Body of pancreas (tissue), 4 donors: ENCODE data around the gene PTGR2. TPM values are rescaled to one million over a fixed set of nuclear protein-coding genes. Genes with fewer than 3 reads are reported as not detected.

Experiments
- ATAC-seq: fragments of 150-250 bp; one replicate; pipeline ENCODE4 v1.9.1; 2016
- DNase-seq, 4 donors: peaks; one replicate each; pipeline ENCODE4 v3.0.0-alpha.2; 2019
- H3K27ac ChIP-seq, 4 donors: fragments of 200-600 bp; sonication (generic); 1 replicate in 3 of 4; 2 replicates in 1 of 4; pipeline versions ENCODE4 v1.5.1 to v1.6.1; 2016 to 2019; ENCODE audit warnings: mild to moderate bottlenecking in 1 of 4, mixed read lengths in 1 of 4, moderate library complexity in 1 of 4
- H3K27me3 ChIP-seq, 2 donors: fragments of 200-600 bp; sonication (generic); one replicate each; pipeline ENCODE4 v1.6.0; 2016; ENCODE audit warnings: mild to moderate bottlenecking in 1 of 2
- H3K36me3 ChIP-seq, 2 donors: fragments of 200-600 bp; sonication (generic); replicated peaks in 1 of 2; 2 replicates each; pipeline ENCODE4 v1.5.1; 2016; ENCODE audit warnings: low read depth in 2 of 2; ENCODE audit not compliant: insufficient read depth in 1 of 2
- H3K4me1 ChIP-seq: fragments of 200-600 bp; sonication (generic); one replicate; pipeline ENCODE4 v1.6.0; 2016
- H3K4me3 ChIP-seq, 2 donors: fragments of 200-600 bp; sonication (generic); 1 replicate in 1 of 2; 2 replicates in 1 of 2; pipeline ENCODE4 v1.5.1; 2016 to 2019
- H3K9me3 ChIP-seq, 3 donors: fragments of 200-600 bp; sonication (generic); 1 replicate in 2 of 3; 2 replicates in 1 of 3; pipeline ENCODE4 v1.5.1; 2016
- POLR2A ChIP-seq, 3 donors: fragments of 450-650 bp; IDR thresholded peaks; one replicate each; pipeline ENCODE4 v1.6.1; 2016; ENCODE audit warnings: antibody characterized with exemption in 3 of 3, mild to moderate bottlenecking in 2 of 3
- WGBS, 2 donors: methylation state at CpG; one replicate each; pipeline ENCODE4 v1.1.5; 2017; 5-methylcytosine and 5-hydroxymethylcytosine counted together
- intact Hi-C: fragments of 100-400 bp; cut with DNase I; formaldehyde crosslinking; loops from one replicate; pipeline ENCODE4 v1.15.1; 2023
- total RNA-seq, 2 donors: library from RNA; depleted of rRNA; stranded (reverse); fragments of >200 nt; gene quantifications; one replicate each; pipeline ENCODE4 v1.1.0, GENCODE V29; 2016
- TF ChIP-seq, protein P1 (sequence below), 7 experiments: fragments of 450-650 bp in 4 of 7; fragments of 200-600 bp in 3 of 7; sonication (generic) in 3 of 7; IDR thresholded peaks; one replicate each; pipeline ENCODE4 v1.5.1; 2016 to 2019; ENCODE audit warnings: antibody characterized with exemption in 7 of 7

Gene PTGR2
- total RNA-seq, result 1 to 10 TPM in 1 of 2 donors, under 1 TPM in 1; 0.99 to 8.6 TPM

DNA sequence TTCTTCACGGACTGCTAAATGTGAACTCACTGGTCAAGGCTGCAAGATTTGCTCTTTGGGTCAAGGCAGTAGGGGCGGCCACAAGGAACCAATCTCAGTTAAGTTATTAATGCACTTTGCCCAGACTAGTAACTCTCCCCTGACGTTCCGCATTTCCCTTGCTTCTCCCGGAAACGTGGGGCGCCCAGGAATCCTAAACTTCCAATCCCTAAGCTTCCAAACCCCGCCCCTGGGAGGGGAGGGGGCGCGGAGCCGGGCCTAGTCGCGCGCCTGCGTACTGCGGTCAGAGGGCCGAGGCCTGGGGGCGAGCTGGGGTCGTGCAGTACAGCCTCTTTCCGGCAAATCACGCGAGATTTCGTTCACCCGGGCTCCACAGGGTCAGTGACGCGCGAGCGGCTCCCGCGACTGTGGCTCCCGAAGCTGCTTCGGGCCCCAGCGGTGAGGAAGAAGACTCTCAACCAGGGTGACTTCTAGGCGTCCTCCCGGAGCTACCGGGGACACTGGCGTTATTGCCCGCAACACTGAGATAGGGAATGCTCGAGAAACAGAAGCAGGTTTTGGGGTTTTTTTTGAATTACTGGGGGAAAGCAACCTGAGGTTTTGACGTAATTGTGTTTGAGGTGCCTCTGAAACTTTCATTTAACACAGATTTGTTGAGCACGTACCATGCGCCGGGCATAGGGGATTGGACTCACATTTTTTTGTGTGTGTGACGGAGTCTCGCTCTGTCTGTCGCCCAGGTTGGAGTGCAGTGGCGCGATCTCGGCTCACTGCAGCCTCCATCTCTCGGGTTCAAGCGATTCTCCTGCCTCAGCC lies at the start of gene PTGR2:
PTGR2 (plus strand) TSS at position 265 of the 816 bp plus-strand sequence. CDS start 7,032 bp downstream, outside the sequence.
- no peaks in the 10 kb centered on the region for H3K36me3 ChIP-seq
- ATAC-seq (peak; percentile 95), DNase-seq (peak; percentile 95 to 98 (median 96))
- peak within 1 kb of the TSS; percentile 83 to 94 (median 84) for H3K27ac ChIP-seq
- TF ChIP-seq POLR2A (IDR thresholded peaks at IDR 0.05), result peak; percentile 71 to 92 (median 90)
- TF ChIP-seq, protein P1, sequence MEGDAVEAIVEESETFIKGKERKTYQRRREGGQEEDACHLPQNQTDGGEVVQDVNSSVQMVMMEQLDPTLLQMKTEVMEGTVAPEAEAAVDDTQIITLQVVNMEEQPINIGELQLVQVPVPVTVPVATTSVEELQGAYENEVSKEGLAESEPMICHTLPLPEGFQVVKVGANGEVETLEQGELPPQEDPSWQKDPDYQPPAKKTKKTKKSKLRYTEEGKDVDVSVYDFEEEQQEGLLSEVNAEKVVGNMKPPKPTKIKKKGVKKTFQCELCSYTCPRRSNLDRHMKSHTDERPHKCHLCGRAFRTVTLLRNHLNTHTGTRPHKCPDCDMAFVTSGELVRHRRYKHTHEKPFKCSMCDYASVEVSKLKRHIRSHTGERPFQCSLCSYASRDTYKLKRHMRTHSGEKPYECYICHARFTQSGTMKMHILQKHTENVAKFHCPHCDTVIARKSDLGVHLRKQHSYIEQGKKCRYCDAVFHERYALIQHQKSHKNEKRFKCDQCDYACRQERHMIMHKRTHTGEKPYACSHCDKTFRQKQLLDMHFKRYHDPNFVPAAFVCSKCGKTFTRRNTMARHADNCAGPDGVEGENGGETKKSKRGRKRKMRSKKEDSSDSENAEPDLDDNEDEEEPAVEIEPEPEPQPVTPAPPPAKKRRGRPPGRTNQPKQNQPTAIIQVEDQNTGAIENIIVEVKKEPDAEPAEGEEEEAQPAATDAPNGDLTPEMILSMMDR (IDR thresholded peaks at IDR 0.05), result peak in 3 of 7 experiments; percentile 35 to 53 (median 44)
- intact Hi-C loops, result no loop called here
- 0% methylated on average over 36 to 51 of the region's 51 CpGs for WGBS, 2 donors
- H3K4me3 ChIP-seq, result peak within 1 kb of the TSS; percentile 8 to 45
- H3K27me3 ChIP-seq, result no peaks in the 10 kb centered on the region
- peaks cover 16% of the 10 kb centered on the region for H3K4me1 ChIP-seq
- no peaks in the 10 kb centered on the region for H3K9me3 ChIP-seq

DNA sequence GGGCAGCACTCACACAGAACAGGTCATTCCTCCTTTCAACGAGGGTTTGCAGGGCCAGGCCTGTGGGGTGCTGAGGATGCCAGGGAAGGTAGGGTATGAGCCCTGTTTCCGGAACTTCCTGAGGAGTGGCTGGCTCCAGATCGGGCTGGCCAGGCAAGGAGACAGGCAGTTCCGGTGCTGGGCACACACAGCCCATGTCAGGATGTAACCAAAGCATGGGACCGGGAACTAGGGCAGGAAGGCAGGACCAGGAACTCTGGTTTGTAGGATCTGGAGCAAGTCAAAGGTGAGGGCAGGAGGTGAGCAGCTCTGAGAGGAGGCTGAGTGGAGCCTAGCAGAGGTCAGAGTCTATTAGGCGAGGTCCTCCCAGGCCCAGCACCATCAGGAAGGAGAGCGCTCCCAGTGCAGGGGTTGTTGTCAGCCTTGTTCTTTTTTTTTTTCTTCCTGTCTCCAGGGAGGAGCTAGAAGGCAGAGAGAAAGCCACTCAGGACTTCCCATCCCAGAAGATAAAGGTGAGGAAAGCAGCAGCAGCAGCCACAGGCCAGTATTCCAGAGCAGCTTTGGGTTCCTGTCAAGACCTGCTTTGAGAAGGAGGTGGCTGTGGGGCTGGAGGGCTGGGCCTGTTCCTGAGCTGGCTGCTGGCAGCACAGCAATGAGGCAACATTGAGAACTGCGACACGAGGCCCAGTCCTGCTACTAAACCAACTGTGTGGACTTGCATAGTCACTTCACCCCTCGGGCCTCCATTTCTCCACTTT lies 49.0 kb upstream of the PTGR2 start:
- no peak for DNase-seq
- H3K4me3 ChIP-seq, result no peak overlapping the region
- H3K36me3 ChIP-seq, result no peaks in the 10 kb centered on the region
- TF ChIP-seq POLR2A (IDR thresholded peaks at IDR 0.05), result no peak
- TF ChIP-seq, protein P1 (IDR thresholded peaks at IDR 0.05), result no peak
- no peaks in the 10 kb centered on the region for H3K27me3 ChIP-seq
- H3K9me3 ChIP-seq, result no peaks in the 10 kb centered on the region
- intact Hi-C loops, result no loop called here
- H3K4me1 ChIP-seq, result no peaks in the 10 kb centered on the region
- no peak for ATAC-seq
- H3K27ac ChIP-seq, result no peak overlapping the region
- 75 to 78% methylated on average over 9 to 10 of the region's 10 CpGs for WGBS, 2 donors

DNA sequence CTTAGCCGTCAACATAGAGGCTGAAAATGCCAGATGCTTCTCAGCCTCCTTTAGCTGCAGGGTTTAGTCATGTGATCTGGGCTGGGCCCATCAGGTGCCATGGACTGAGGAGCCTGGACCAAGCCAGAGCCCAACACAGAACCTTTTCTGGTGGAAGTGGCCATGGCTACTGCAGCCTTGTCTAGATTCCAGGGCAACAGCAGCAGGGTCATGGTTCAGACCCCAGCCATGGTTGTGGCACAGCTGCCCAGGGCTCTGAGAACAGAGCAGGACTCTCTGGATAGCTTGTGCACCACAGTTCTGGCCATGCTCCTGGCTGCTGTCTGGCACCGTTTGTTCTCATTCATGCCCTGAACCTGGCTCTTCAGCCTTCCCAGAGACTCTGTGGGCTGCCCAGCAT lies 47.0 kb upstream of the PTGR2 start:
- Histone ChIP-seq H3K4me1 (no peaks in the 10 kb centered on the region), H3K27me3 (no peaks in the 10 kb centered on the region), H3K9me3 (no peaks in the 10 kb centered on the region), H3K27ac (no peak overlapping the region), H3K36me3 (no peaks in the 10 kb centered on the region), H3K4me3 (no peak overlapping the region)
- intact Hi-C loops, result no loop called here
- ATAC-seq (no peak), DNase-seq (no peak)
- WGBS, 2 donors, result 90 to 92% methylated on average over 2 of the region's 2 CpGs
- no peak for TF ChIP-seq POLR2A (IDR thresholded peaks at IDR 0.05)
- TF ChIP-seq, protein P1 (IDR thresholded peaks at IDR 0.05), result no peak

DNA sequence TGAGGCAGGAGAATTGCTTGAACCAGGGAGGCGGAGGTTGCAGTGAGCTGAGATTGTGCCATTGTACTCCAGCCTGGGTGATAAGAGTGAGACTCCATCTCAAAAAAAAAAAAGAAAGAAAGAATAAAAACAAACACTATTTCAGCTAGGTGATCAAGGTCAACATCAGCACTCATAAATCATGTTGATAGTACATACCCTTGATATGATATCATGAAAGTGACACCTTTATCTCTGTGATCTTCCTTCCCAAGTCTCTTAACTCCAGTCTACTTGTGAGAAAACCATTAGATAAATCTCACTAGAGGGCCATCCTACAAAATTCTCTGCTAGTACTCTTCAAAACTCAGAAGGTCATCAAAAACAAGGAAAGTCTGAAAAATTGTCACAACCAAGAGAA lies 44.2 kb upstream of the PTGR2 start:
- intact Hi-C loops, result no loop called here

More for the DNA sequence above, 44.2 kb upstream of the PTGR2 start:
- no peak overlapping the region for H3K4me3 ChIP-seq
- no peaks in the 10 kb centered on the region for H3K9me3 ChIP-seq
- 88 to 91% methylated on average over 1 of the region's 1 CpG for WGBS, 2 donors
- no peak for ATAC-seq
- no peaks in the 10 kb centered on the region for H3K4me1 ChIP-seq
- H3K27me3 ChIP-seq, result no peaks in the 10 kb centered on the region
- no peaks in the 10 kb centered on the region for H3K36me3 ChIP-seq
- no peak for TF ChIP-seq POLR2A (IDR thresholded peaks at IDR 0.05)
- TF ChIP-seq, protein P1 (IDR thresholded peaks at IDR 0.05), result no peak
- no peak overlapping the region for H3K27ac ChIP-seq
- no peak for DNase-seq
